Tibial artery (tissue), 4 donors: ENCODE data around the gene ADCY4.

Experiments used
- DNase-seq, 2 donors: peaks; one replicate each; pipeline ENCODE4 v3.0.0-alpha.2; 2019
- H3K27ac ChIP-seq, 2 donors: fragments of 200-600 bp; sonication (generic) in 1 of 2; 1 replicate in 1 of 2; 2 replicates in 1 of 2; pipeline ENCODE4 v1.5.1; 2018 to 2019; ENCODE audit warnings: mild to moderate bottlenecking in 1 of 2
- H3K27me3 ChIP-seq, 2 donors: fragments of 200-600 bp; sonication (generic) in 1 of 2; one replicate each; pipeline versions ENCODE4 v1.5.1 to v1.6.0; 2016 to 2019
- H3K36me3 ChIP-seq, 3 donors: fragments of 200-600 bp; sonication (generic) in 2 of 3; one replicate each; pipeline ENCODE4 v1.5.1; 2016 to 2019; ENCODE audit warnings: mild to moderate bottlenecking in 2 of 3
- H3K4me1 ChIP-seq, 4 donors: fragments of 200-600 bp; sonication (generic) in 2 of 4; 1 replicate in 3 of 4; 2 replicates in 1 of 4; pipeline ENCODE4 v1.5.1; 2016 to 2019
- H3K4me3 ChIP-seq, 2 donors: fragments of 200-600 bp; sonication (generic) in 1 of 2; 1 replicate in 1 of 2; 2 replicates in 1 of 2; pipeline ENCODE4 v1.5.1; 2018 to 2019; ENCODE audit warnings: mild to moderate bottlenecking in 2 of 2
- H3K9me3 ChIP-seq, 3 donors: fragments of 200-600 bp; sonication (generic) in 1 of 3; one replicate each; pipeline ENCODE4 v1.5.1; 2016 to 2019
- intact Hi-C: fragments of 100-400 bp; cut with DNase I; formaldehyde crosslinking; loops from one replicate; pipeline ENCODE4 v1.15.0; 2023; ENCODE audit warnings: low total_unique reads
- TF ChIP-seq, protein P1 (sequence below), 2 experiments: fragments of 200-600 bp in 1 of 2; fragments of 450-650 bp in 1 of 2; IDR thresholded peaks; one replicate each; pipeline ENCODE4 v1.5.1; 2017 to 2019; ENCODE audit warnings: antibody characterized with exemption in 2 of 2, mild to moderate bottlenecking in 1 of 2, moderate library complexity in 1 of 2

Gene ADCY4

GRCh38 chr14:24342889-24343288, 8.0 kb upstream of the ADCY4 start:
- DNase-seq, result no peak
- Histone ChIP-seq H3K4me3 (no peak overlapping the region), H3K4me1 (peaks cover 0 to 8% (median 0%) of the 10 kb centered on the region in 4 donors), H3K27ac (no peak overlapping the region), H3K36me3 (no peaks in the 10 kb centered on the region), H3K9me3 (no peaks in the 10 kb centered on the region), H3K27me3 (peaks cover 0 to 30% of the 10 kb centered on the region in 2 donors)
- TF ChIP-seq, protein P1, sequence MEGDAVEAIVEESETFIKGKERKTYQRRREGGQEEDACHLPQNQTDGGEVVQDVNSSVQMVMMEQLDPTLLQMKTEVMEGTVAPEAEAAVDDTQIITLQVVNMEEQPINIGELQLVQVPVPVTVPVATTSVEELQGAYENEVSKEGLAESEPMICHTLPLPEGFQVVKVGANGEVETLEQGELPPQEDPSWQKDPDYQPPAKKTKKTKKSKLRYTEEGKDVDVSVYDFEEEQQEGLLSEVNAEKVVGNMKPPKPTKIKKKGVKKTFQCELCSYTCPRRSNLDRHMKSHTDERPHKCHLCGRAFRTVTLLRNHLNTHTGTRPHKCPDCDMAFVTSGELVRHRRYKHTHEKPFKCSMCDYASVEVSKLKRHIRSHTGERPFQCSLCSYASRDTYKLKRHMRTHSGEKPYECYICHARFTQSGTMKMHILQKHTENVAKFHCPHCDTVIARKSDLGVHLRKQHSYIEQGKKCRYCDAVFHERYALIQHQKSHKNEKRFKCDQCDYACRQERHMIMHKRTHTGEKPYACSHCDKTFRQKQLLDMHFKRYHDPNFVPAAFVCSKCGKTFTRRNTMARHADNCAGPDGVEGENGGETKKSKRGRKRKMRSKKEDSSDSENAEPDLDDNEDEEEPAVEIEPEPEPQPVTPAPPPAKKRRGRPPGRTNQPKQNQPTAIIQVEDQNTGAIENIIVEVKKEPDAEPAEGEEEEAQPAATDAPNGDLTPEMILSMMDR (IDR thresholded peaks at IDR 0.05), result no peak
- intact Hi-C loops, result no loop called here

DNA sequence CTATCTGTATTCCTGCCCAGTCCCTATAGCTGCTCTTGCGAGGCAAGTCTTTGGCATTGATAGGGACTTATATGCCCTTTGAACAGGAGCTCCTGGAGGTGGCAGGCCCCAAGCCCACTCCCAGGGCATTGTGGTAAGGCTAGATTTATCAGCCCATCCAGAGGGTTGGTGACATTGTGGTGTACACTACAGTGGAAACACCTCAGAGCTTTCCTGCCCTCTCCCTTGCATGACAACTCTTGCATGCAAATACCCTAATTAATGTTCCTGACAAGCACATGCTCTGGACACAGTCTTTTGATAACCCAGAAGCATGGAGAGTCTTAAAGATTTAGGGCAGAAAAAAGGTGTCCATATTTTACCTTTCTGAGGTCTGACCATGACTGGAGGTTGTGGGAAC, 5.7 kb upstream of the ADCY4 start:
- H3K9me3 ChIP-seq, result no peaks in the 10 kb centered on the region
- no peak for DNase-seq
- peaks cover 0 to 8% (median 0%) of the 10 kb centered on the region in 4 donors for H3K4me1 ChIP-seq
- TF ChIP-seq, protein P1 (IDR thresholded peaks at IDR 0.05), result no peak
- peaks cover 0 to 53% of the 10 kb centered on the region in 2 donors for H3K27me3 ChIP-seq
- intact Hi-C loops, result no loop called here
- H3K27ac ChIP-seq, result no peak overlapping the region
- H3K4me3 ChIP-seq, result no peak overlapping the region
- H3K36me3 ChIP-seq, result no peaks in the 10 kb centered on the region

GRCh38 chr14:24339284-24340151, 4.6 kb upstream of the ADCY4 start, which contains the start of gene RIPK3:
TSS of gene RIPK3 (minus strand) at chr14:24339991. CDS start at chr14:24339826, 165 bp downstream.
- DNase-seq, result peak in 1 of 2 donors; percentile 51
- H3K4me1 ChIP-seq, result peaks cover 0 to 14% (median 5%) of the 10 kb centered on the region in 4 donors
- H3K4me3 ChIP-seq, result peak within 1 kb of the TSS; percentile 41 to 52

DNA sequence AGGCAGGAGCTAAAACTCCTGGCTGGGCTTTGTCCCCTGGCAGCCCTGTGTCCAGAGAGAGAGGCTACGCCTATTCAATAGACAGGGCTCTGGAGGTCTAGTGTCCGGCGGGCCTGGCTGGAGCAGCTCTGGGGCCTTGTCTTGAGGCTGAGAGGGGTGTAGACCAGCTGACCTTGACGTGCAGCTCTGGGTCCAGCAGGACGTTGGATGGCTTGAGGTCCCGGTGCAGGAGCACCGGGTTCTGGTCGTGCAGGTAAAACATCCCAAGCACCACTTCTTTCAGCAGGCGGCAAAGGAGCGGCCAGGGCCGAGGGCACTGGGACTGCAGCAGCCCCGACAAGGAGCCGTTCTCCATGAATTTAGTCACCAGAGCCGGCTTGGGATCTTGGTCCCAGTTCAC, 4.0 kb upstream of the ADCY4 start:
- Histone ChIP-seq H3K27me3 (peaks cover 6 to 66% of the 10 kb centered on the region in 2 donors), H3K27ac (no peak overlapping the region), H3K4me3 (peak overlapping the region; percentile 41 to 52), H3K4me1 (peaks cover 0 to 21% (median 11%) of the 10 kb centered on the region in 4 donors), H3K9me3 (no peaks in the 10 kb centered on the region), H3K36me3 (no peaks in the 10 kb centered on the region)
- DNase-seq, result no peak
- intact Hi-C loops, result no loop called here
- TF ChIP-seq, protein P1 (IDR thresholded peaks at IDR 0.05), result no peak

More at GRCh38 chr14:24339284-24340151, 4.6 kb upstream of the ADCY4 start, which contains the start of gene RIPK3:
- TF ChIP-seq, protein P1 (IDR thresholded peaks at IDR 0.05), result no peak
- Histone ChIP-seq H3K9me3 (no peaks in the 10 kb centered on the region), H3K27ac (no peak within 1 kb of the TSS), H3K27me3 (peaks cover 2 to 60% of the 10 kb centered on the region in 2 donors), H3K36me3 (no peaks in the 10 kb centered on the region)
- intact Hi-C loops, result no loop called here

DNA sequence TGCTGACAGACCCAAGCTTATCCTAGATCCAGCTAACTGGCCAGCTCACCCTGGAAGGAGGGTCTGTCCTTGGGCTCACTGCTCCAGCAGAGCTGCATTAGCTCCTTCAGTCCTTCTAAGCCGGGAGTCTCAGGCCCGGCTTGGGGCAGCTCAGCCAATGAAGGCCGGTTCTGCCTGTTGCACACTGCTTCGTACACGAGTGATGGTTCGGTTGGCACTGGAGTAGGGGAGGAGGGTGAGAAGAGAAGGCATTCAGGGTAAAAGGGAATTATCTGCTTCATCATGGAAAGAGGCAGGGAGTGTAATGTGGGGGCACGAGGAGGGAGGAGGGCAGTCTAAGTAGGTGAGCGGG, 2.9 kb upstream of the ADCY4 start:
- H3K27me3 ChIP-seq, result peaks cover 6 to 74% of the 10 kb centered on the region in 2 donors
- no peak overlapping the region for H3K4me3 ChIP-seq
- no peaks in the 10 kb centered on the region for H3K36me3 ChIP-seq
- H3K27ac ChIP-seq, result no peak overlapping the region
- no peaks in the 10 kb centered on the region for H3K9me3 ChIP-seq
- DNase-seq, result no peak
- intact Hi-C loops, result no loop called here
- TF ChIP-seq, protein P1 (IDR thresholded peaks at IDR 0.05), result no peak
- peaks cover 0 to 30% (median 18%) of the 10 kb centered on the region in 4 donors for H3K4me1 ChIP-seq
